ENCODE results near the gene DECR2. TPM values are rescaled to one million over a fixed set of nuclear protein-coding genes. Genes with fewer than 3 reads are reported as not detected.

DECR2 gene
- total RNA-seq, 1 donor from 2014 or later, result 6.7 TPM

GRCh38 chr16:367333-367903 is 34.3 kb upstream of the DECR2 start:
- Mint-ChIP-seq H3K9me3 (no peaks in the 10 kb centered on the region), H3K27me3 (peaks cover under 1% of the 10 kb centered on the region), H3K4me3 (no peak overlapping the region), H3K27ac (no peak overlapping the region), H3K4me1 (peaks cover 13% of the 10 kb centered on the region), H3K36me3 (ENCODE audit: low read depth) (peaks cover 33% of the 10 kb centered on the region)
- DNase-seq (no peak), ATAC-seq (ENCODE audit: low read depth) (no peak)
- no peak for TF ChIP-seq CTCF (IDR thresholded peaks at IDR 0.05)
- CTCF ChIA-PET, result no interaction called here
- POLR2A ChIA-PET, result interaction anchor here (0.8 kb wide), 1 partner anchor 15 kb away, joined by 4 read pairs; the partner anchor contains the start of gene AXIN1
- intact Hi-C loops (cut with micrococcal nuclease), result no loop called here

GRCh38 chr16:368388-369158 is 33.1 kb upstream of the DECR2 start:
- DNase-seq (no peak), ATAC-seq (ENCODE audit: low read depth) (no peak)
- Mint-ChIP-seq H3K4me1 (peaks cover 13% of the 10 kb centered on the region), H3K27ac (no peak overlapping the region), H3K27me3 (no peaks in the 10 kb centered on the region), H3K9me3 (no peaks in the 10 kb centered on the region), H3K4me3 (no peak overlapping the region), H3K36me3 (ENCODE audit: low read depth) (peaks cover 38% of the 10 kb centered on the region)
- intact Hi-C loops (cut with micrococcal nuclease), result no loop called here
- no peak for TF ChIP-seq CTCF (IDR thresholded peaks at IDR 0.05)
- POLR2A ChIA-PET, result interaction anchor here (0.9 kb wide), 1 partner anchor 12 kb away, joined by 3 read pairs; no protein-coding TSS in a partner anchor
- CTCF ChIA-PET, result no interaction called here

- no peak for DNase-seq
- no peak for ATAC-seq (ENCODE audit: low read depth)
- POLR2A ChIA-PET, result interaction anchor here (0.6 to 0.9 kb wide), 3 partner anchors 13 to 17 kb away, joined by 3 to 8 read pairs (median 3); partner anchors contain the start of gene AXIN1
- no peaks in the 10 kb centered on the region for H3K9me3 Mint-ChIP-seq
- no peak for TF ChIP-seq CTCF (IDR thresholded peaks at IDR 0.05)
- H3K4me3 Mint-ChIP-seq, result peak overlapping the region; percentile 48
- peaks cover 42% of the 10 kb centered on the region for H3K36me3 Mint-ChIP-seq (ENCODE audit: low read depth)
- intact Hi-C loops (cut with micrococcal nuclease), result no loop called here
- CTCF ChIA-PET, result no interaction called here
- no peaks in the 10 kb centered on the region for H3K27me3 Mint-ChIP-seq
- H3K4me1 Mint-ChIP-seq, result peaks cover 13% of the 10 kb centered on the region
- no peak overlapping the region for H3K27ac Mint-ChIP-seq
These were observed 32.3 kb upstream of the DECR2 start for GRCh38 chr16:369275-369865.

- Mint-ChIP-seq H3K9me3 (no peaks in the 10 kb centered on the region), H3K4me3 (peak overlapping the region; percentile 48), H3K27me3 (no peaks in the 10 kb centered on the region), H3K27ac (no peak overlapping the region), H3K4me1 (peaks cover 13% of the 10 kb centered on the region), H3K36me3 (ENCODE audit: low read depth) (peaks cover 45% of the 10 kb centered on the region)
- TF ChIP-seq CTCF (IDR thresholded peaks at IDR 0.05), result no peak
- intact Hi-C loops (cut with micrococcal nuclease), result loop anchor here (1.0 kb wide), 3 partner anchors 11 to 31 kb away; partner anchors contain the start of genes DECR2 and PGAP6
- ATAC-seq (ENCODE audit: low read depth) (no peak), DNase-seq (no peak)
- POLR2A ChIA-PET, result interaction anchor here (0.6 to 2.3 kb wide), 12 partner anchors 12 to 1785 kb away, joined by 3 to 61 read pairs (median 3); partner anchors contain the start of genes AXIN1, DECR2, FAM234A and PGAP6
- CTCF ChIA-PET, result interaction anchor here (0.8 to 1.2 kb wide), 3 partner anchors 8 to 263 kb away, joined by 3 to 4 read pairs (median 3); no protein-coding TSS in a partner anchor
These were observed 31.7 kb upstream of the DECR2 start for GRCh38 chr16:369866-370436.
